Panc1 (cell line): ENCODE results near the gene NYAP2.

Experiments
- TF ChIP-seq, protein P1 (sequence below): fragments of 450-650 bp; IDR thresholded peaks from 2 replicates; pipeline ENCODE4 v1.5.1; 2017; ENCODE audit warnings: mild to moderate bottlenecking
- TF ChIP-seq, protein P2 (sequence below), 2 experiments: IDR thresholded peaks; 2 replicates each; pipeline ENCODE4 v1.6.1; 2011 to 2012; ENCODE audit warnings: low read depth in 2 of 2, control low read depth in 1 of 2, low read length in 1 of 2, mild to moderate bottlenecking in 1 of 2, moderate library complexity in 1 of 2; ENCODE audit not compliant: insufficient read depth in 1 of 2

DNA sequence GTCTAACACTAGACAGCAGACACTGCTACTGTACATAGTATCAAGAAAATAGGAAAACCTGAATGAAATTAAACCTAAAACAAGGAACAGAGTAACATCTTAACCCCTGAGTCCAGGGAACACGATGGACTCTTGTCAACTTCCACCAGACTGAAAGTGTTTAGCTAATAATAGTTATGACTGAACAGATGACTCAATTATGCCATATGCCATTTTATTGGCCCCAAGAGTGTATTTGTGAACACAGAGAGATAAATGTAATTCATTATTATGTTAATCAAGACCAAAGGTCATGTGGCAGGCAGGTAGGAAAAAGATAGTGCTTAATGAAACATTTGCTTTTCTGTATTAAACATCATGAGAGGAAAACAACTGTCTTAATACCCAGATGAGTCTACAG, 58.0 kb downstream of the NYAP2 start:
- TF ChIP-seq, protein P1, sequence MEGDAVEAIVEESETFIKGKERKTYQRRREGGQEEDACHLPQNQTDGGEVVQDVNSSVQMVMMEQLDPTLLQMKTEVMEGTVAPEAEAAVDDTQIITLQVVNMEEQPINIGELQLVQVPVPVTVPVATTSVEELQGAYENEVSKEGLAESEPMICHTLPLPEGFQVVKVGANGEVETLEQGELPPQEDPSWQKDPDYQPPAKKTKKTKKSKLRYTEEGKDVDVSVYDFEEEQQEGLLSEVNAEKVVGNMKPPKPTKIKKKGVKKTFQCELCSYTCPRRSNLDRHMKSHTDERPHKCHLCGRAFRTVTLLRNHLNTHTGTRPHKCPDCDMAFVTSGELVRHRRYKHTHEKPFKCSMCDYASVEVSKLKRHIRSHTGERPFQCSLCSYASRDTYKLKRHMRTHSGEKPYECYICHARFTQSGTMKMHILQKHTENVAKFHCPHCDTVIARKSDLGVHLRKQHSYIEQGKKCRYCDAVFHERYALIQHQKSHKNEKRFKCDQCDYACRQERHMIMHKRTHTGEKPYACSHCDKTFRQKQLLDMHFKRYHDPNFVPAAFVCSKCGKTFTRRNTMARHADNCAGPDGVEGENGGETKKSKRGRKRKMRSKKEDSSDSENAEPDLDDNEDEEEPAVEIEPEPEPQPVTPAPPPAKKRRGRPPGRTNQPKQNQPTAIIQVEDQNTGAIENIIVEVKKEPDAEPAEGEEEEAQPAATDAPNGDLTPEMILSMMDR: no peak
- TF ChIP-seq, protein P2, sequence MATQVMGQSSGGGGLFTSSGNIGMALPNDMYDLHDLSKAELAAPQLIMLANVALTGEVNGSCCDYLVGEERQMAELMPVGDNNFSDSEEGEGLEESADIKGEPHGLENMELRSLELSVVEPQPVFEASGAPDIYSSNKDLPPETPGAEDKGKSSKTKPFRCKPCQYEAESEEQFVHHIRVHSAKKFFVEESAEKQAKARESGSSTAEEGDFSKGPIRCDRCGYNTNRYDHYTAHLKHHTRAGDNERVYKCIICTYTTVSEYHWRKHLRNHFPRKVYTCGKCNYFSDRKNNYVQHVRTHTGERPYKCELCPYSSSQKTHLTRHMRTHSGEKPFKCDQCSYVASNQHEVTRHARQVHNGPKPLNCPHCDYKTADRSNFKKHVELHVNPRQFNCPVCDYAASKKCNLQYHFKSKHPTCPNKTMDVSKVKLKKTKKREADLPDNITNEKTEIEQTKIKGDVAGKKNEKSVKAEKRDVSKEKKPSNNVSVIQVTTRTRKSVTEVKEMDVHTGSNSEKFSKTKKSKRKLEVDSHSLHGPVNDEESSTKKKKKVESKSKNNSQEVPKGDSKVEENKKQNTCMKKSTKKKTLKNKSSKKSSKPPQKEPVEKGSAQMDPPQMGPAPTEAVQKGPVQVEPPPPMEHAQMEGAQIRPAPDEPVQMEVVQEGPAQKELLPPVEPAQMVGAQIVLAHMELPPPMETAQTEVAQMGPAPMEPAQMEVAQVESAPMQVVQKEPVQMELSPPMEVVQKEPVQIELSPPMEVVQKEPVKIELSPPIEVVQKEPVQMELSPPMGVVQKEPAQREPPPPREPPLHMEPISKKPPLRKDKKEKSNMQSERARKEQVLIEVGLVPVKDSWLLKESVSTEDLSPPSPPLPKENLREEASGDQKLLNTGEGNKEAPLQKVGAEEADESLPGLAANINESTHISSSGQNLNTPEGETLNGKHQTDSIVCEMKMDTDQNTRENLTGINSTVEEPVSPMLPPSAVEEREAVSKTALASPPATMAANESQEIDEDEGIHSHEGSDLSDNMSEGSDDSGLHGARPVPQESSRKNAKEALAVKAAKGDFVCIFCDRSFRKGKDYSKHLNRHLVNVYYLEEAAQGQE (IDR thresholded peaks at IDR 0.05; ENCODE audit: insufficient read depth in 1 of 2, low read depth in 2 of 2, low read length in 1 of 2): no peak
